AG08396 (cell line): ENCODE results near the gene CPA4.

Source experiments
- DNase-seq: peaks from one replicate; pipeline ENCODE4 v3.0.0; 2012; ENCODE audit warnings: low spot score, mixed read lengths

The CPA4 gene

DNA sequence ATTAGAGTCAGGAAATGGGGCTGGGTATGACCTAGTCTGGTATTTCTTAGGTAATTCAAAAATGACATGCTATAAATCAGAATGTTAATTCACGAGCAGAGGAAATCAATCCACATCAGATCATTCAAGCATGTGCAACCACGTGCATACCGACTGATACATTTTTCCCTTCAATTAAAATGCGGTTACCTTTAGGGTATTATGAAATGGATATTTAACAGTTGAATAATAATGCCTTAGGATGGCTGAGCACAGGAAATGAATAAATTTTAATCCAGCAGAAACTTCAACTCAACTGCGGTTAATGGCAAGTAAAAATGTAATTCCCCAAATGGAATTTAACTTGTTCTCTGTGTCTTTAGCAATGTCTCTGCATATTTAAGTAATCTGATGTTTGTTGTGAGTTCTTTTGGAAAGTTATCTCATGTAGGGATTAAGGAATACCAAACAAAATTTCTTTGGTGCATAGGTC is 17.1 kb upstream of the CPA4 start:
- no peak for DNase-seq

DNA sequence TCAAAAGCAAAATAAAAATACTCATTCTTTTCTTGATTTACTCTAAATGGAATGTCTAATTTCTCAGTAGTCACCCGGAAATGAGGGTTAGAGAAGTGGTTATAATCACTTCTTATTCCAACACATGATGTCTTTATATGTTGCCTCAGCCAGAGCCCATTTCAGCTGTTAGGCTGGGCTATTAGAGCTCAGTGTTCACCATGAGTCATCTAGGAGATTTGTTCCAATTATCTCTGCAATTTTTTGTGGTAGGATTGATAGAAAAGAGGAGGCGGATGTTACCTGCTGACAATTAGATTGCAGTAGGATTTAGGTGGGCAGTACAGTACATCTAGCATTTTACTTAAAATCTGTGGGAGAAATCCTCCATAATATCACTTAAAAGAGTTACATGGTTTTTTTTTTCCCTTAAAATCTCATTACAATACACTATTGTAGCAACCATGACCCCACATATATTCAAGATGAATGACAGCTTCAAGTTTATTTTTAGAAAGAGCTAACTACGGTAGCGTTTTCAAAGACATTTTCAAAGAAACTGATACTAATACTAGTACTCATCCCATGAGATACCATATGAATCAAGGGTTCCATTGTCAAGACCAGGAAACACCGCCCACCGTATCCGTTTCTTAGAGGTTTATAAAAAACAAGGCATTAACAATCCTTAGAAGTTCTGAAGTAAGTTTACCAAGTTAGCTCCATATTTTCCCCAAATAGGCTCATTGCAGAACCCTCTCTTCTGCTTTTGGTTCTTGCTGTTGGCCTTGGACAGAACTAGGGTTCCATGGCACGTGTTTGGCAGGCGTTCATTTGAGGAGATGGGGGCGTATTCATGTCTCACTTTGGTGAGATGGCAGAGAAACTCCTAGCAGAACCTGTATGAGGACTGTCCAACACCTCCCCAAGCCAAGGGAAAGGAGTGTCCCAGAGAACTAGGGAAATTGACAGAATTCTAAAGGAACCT is 15.9 kb upstream of the CPA4 start:
- DNase-seq, result peak; percentile 38

DNA sequence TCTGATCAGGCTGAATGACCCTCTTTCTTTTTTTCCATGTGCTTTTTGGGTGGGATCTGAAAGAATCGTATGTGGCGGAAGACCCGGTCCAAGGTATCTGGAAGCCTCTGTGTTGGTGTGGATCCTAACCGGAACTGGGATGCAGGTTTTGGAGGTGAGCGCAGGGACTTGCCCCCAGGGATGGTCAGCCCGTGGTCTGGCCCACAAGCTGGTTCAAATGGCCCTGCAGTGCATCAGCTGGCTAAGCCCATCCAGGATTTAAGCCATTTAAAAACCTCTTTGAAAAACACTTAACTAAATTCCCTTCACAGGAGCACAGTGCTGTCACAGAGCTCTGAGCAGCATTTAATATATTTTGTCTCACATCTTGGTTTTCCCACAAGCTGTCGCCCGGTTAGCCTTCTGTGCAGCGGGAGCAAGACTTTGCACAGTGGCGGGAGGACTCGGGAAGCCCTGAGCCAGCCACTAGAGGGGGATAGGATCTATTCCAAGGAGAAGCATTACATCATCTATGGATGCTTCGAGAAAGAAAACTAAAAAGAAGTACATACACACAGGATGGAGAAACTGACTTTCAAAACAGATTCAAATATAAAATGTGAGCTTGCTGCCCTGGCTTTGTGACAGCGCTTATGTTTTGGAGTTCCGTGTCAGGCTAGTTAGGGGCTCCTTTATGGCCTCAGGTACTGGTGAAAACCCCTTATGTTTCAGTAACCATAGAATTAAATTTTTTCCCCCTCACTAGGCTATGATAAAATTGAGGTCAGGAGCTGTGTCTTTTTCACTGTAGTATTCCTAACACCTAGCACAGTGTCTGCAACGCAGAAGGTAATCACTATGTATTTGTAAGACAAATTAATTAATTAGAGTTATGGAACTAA is 15.0 kb upstream of the CPA4 start:
- peak; percentile 58 for DNase-seq

DNA sequence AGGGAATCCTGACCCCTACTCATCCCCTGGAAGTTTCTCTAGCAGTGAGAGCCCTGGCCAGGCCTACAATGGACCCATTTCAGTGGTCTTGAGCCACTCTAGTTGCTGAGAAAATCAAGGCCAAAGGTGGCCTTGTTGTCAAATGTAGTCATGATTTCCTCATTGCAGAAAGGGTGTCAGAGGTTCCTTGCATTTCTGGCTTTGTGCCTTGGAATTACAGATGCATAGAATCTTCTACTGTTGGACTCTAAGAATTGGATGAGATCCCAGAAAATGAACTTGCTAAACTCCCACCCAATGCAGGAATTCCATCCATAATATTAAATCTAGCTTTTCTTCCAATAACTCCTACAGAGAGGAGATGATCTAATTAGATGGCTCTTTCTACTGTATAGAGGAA is 14.1 kb upstream of the CPA4 start:
- DNase-seq, result no peak

DNA sequence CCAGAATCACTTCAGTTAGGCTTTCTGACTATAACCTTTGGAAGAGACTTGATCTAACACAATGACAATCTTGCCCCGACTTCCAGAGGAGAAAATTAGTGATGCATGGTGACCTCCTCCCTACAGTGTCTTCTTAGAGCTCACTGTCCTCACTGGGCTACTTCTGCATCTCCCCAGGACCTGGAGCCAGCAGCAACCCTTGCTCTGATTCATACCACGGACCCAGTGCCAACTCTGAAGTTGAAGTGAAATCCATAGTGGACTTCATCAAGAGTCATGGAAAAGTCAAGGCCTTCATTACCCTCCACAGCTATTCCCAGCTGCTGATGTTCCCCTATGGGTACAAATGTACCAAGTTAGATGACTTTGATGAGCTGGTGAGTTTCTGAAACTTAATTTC is 13.7 kb upstream of the CPA4 start:
- DNase-seq, result no peak

DNA sequence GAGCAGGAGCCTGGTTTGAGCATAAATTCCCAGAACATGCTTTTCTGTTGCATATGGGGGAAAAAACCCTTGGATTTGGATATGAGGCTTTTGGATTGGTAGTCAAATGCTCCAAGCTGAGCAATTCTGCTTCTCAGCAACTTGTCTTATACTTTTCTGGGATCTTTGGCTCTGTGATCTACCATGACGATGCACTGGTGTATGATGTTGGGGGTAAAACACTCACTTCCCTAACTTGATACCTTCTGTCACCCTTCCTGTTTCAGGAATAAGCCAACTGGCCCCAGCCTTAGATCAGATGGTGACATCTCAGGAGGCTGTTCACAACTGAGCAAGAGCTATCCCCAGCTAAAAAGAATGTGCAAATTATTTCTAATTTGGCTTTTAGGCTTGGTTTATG is 13.1 kb upstream of the CPA4 start:
- no peak for DNase-seq

DNA sequence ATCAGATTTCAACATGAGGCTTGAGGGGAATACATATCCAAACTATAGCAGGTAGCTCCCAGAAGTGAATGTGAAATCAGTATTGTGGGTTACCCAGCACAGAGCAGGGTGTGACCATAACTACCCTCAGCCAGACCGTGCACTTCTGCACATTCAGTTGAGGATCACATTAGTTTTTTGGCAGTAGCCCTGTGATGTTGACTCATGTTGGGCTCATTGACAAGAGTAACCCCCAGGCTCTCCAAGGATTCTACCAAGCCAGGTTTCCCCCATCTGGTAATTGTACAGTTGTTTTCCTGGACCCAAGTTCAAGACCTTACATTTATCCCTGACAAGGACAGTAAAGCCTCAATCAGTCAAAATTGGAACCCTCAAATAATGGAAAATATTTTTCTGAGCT is 11.7 kb upstream of the CPA4 start:
- peak; percentile 46 for DNase-seq

DNA sequence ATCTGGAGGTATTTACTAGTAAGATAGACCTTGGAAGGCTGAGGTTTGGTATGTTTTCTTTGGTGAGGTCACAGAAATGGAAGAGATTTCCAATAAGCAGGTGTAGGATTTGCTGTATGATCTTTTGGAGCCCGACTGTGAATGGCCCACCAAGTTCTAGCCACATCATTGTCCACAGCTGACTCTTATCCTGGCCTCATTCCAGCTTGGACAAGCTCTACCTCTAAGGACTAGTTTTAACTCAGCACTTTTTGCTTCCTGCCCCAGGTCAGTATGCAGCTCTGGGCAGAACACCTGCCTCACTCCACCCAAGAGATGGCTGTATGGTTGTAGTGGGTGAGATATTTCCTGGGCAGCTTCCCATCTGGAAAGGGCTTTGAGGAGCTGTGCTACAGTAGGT is 6.1 kb upstream of the CPA4 start:
- no peak for DNase-seq

DNA sequence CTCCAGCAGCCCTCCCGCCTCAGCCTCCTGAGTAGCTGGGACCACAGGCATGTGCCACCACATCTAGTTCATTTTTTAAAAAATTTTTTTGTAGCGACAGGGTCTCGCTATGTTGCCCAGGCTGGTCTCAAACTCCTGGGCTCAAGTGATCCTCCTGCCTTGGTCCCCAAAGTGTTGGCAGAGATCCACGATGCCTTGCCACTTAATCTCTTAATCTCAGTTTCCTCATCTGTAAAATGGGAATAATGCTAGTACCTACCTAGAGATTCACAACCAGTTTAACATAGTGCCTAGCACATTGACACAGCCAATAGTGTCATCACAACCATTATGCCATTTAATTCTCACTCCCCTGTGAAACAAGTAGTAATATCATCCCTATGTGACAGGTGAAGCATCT is 4.8 kb upstream of the CPA4 start:
- no peak for DNase-seq

DNA sequence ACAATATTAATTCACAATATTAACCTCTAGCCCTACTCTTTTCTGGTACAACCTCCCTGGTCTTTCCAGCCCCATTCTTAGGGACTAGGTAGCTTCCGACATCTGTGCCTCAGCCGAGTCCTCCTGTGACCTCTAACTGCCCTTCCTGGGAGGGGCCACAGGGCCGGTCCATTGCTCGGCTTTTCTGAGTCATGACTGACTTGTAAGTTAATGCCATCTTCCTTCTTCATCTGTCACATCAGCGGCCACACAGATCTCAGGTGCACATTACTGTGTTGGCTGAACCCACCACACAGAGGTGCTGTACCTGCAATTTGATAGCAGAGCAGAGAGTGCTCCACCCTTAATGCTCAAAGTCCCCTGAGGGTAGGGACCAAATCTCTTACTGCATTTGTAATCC is 4.1 kb upstream of the CPA4 start:
- DNase-seq, result no peak

DNA sequence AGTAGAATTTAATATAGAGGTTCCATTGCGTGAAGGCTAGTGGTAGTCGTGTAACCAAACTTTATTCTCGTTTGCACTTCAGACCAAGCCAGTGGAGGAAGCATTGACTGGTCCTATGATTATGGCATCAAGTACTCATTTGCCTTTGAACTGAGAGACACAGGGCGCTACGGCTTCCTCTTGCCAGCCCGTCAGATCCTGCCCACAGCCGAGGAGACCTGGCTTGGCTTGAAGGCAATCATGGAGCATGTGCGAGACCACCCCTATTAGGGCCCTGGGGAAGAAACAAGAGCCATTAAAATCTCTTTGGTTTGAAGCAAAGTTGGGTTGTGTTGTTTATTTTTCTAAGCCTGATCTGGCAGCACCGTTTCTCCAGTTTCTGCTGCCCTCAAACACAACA is 3.5 kb upstream of the CPA4 start:
- no peak for DNase-seq

DNA sequence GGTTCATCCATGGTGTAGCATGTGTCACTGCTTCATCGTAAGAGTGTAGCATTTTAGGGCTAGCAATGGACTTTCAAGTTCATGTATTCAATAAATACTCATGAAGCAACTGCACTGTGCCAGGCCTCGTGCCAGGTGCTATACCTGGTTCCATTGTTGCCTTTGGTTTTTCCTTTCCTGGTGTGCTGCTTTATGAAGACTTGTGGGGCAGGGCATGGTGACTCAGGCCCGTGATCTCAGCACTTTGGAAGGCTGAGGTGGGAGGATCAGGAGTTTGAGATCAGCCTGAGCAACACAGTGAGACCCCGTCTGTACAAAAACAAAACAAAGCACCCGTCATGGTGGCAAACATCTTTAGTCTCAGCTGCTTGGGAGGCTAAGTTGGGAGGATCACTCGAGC is 2.2 kb upstream of the CPA4 start:
- no peak for DNase-seq

DNA sequence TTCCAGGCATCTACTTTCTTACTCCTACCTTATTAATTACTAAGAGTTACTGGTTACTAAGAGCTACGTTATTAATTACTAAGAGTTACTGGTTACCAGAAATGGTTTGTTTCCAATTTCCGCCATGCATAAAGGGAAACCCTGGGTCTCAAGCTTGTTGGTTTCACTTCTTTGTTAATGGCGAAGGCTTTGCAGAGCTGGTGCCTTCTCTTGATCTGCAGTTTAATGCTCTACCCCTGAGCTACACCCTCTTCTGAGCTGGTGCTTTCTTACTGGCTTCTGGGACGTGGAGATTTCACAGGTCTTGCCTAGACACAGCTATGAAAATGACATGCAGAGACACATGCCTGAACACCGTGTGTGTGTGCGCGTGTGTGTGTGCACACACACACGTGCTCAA is 560 bp downstream of the CPA4 start:
- DNase-seq, result no peak

DNA sequence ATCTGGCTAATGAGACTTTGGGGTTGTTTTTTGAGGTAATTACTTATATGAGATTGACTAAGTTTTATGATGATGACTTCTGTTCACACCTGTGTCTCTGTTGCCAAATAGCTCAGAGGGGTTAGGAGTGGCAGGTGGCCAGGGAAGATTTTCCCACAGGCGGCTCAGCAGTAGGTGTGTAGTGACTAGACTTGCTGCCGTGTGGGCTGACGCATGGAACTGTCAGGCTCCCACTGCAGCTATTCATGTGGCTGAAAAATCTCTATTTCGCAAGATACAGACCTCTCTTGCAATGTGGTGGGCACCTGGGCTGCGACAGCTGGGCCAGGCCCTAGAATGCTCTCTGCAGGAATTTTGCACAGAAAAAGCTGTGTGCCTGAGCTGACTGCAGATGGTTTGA is 1.4 kb downstream of the CPA4 start:
- DNase-seq, result no peak

DNA sequence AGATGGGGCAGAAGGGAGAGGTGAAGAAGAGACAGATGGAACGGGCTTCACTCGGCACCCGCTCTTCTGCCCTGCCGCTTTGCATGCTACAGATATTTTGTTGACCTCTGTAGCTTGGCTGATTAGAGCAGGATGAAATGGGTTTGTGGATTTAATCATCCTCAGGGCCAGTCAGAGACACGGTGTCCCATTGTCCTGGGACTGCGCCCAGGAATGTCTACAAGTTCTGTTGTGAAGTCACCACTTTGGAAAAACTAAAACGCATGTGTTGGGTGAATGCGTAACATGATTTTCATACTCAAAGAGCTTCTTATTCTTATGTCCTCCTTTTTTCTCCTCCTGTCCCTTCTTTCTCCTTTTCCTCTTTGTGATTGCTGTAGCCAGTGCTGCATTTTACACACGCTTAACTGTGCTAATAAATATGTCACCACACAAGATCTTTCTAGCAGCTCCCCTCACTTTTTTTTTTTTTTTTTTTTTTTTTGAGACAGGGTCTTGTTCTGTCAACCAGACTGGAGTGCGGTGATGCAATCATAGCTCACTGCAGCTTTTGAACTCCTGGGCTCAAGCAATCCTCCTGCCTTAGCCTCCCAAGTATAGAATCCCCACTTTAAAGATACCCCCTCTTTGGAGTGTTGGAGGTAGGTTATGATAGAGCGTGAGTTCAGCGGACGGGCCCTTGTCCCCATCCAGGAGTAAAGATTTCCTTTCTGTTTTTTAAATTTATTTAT is 3.4 kb downstream of the CPA4 start:
- no peak for DNase-seq

DNA sequence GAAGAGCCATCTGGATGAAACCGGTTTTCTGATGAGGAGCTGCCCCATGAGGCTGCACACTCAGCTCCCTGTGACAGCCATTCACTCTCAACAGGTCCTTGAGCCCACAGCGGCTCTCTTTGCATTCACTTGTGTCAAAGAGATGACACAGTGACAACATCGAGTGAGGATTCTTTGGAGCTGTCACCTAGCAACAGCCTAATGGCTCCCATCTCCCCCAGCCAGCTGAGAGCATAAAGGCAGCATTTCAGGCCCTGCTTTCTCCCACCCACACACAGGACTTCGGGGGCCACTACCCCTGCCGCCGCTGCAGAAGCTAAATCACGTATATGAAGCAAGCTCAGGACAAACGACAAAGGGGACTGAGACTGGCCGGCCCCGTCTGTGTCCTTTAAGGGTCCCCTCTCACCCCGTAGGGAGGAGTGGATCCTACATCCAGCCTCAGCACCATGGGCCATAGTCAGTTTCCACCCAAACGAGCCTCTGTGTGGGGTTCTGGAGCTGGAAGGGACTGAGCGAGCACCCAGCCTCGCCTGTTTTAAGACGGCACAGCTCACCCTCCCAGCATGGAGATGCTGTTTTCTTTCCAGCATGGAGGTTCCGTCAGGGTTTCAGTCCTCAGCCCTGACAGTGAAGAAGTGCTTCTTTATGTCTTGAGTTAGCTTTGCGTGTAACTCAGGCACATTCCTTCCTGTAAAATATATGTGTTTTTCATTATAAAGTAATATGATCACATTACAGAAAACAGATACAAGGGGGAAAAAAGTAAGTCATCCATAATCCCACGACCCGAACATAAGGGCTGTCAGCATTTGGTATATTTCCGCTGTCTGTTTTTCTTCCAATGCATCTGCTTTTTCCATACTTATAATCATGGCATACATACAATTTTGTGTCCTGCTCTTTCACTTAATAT is 4.9 kb downstream of the CPA4 start:
- DNase-seq, result no peak

DNA sequence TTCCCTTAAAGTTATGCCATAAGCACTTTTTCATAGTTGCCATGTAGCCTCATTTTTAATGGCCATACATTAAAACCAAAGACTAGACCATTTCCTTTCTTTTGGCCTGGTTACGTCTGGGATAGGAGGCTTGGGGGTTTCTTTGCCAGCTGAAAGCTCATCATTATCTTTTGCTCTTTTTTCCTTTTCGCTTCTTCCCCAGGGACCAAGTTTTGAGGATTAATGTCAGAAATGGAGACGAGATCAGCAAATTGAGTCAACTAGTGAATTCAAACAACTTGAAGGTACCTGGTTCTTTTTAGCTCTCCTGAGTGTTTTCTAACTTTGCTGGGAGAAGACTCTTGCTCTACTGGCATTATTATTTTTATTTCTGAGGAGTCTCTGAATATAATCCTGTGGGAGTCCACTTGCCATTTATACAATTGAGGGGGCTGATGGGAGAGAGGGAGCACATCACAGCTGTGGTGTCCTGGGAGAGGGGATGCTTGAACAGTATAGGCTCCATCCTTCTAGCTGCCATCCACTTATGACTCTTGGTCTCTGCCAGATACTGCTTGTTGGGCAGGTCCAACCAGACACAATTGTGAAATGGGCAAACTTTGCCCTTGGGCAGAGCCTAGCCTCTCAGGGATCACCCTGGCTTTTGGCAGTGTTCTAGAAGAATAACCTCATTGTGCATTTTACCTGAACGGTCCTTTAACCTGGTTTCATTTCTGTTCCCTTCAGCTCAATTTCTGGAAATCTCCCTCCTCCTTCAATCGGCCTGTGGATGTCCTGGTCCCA is 5.8 kb downstream of the CPA4 start:
- DNase-seq, result no peak

DNA sequence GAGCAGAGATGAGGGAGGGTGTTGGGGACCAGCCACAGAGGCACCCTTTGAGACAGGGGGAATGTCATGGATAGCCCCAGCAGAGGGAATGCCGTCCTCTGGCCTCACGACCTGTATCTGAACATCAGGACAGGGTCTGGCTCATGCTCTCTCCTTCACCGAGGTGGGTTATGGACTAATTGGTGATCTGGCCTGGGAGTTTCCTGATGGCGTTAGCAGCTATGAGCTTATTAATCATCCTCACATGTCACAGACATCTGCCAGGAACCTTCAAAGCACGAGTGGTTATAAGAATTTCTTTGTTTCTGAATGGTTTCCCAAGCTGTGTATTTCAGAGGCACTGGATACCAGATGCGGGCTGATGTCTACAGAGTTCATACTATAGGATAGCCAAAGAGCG is 6.9 kb downstream of the CPA4 start:
- no peak for DNase-seq

DNA sequence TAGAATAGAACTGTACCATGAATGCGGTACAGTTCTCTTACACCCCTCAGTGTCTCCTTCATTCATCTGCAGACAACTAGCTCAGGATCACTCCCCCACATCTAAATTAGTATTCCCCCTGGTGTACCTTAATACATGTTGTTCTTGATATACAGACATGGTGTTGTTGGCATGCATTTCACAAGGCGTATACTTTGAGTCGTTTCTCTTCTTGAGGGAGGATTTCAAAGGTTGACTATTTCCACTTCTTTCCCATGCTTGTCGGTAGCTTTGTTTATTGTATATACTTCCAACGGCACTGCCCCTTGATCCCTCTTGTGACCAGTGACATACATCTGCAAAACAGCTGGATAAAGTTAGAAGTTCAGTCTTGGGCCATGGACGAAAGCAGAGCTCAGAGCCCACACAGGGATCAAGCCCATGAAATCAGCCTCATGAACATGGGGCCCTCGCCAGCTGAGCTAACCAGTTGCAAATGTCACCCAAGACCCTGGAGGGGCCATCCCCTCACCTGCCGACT is 8.6 kb downstream of the CPA4 start:
- DNase-seq, result no peak

DNA sequence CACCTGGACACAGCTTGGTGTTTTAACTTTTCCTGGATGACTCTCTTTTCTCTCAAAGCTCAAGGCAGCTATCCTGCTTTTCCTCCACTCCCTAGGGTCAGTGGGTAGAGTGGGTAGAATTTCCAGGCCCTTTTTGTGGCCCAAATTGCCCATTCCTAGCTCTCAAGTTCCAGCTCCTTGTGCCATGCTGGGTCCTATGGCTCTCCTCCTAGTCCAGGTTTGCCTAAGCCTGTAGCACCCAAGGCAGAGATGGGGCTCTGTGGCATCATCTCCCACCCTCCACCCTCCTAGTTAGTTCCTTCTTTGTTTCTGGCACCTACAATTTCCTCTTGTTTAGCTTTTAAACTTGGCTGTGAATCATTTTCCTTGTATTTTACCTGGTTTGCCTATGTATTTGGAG is 9.7 kb downstream of the CPA4 start:
- no peak for DNase-seq
